HL-60 (cell line): ENCODE data around the gene AKR1C3.

ENCODE experiments used
- DNase-seq, 2 experiments: peaks; one replicate each; pipeline ENCODE4 v3.0.0-alpha.2; 2010 to 2020; ENCODE audit warnings: low read depth in 1 of 2, low spot score in 1 of 2
- H3K27ac ChIP-seq: fragments of 250-450 bp; sonication (Bioruptor Pico); replicated peaks from 2 replicates; pipeline ENCODE4 v1.5.1; 2020; ENCODE audit warnings: mild to moderate bottlenecking, moderate library complexity
- H3K27me3 ChIP-seq: fragments of 250-450 bp; sonication (Bioruptor Pico); 2 replicates; pipeline ENCODE4 v1.5.1; 2021; ENCODE audit warnings: mild to moderate bottlenecking, moderate library complexity; ENCODE audit not compliant: insufficient read depth, poor library complexity, severe bottlenecking
- H3K4me3 ChIP-seq: replicated peaks from 2 replicates; pipeline ENCODE4 v1.5.1; 2011; ENCODE audit warnings: mild to moderate bottlenecking, control low read depth, low read length; ENCODE audit not compliant: insufficient read depth
- GABPA ChIP-seq: IDR thresholded peaks from 2 replicates; pipeline ENCODE4 v1.6.1; 2012; ENCODE audit warnings: low read depth
- POLR2AphosphoS5 ChIP-seq: IDR thresholded peaks from 2 replicates; pipeline ENCODE4 v1.6.1; 2012; ENCODE audit warnings: low read depth
- REST ChIP-seq: IDR thresholded peaks from 2 replicates; pipeline ENCODE4 v1.6.1; 2012; ENCODE audit warnings: low read depth; ENCODE audit not compliant: insufficient replicate concordance
- SPI1 ChIP-seq: IDR thresholded peaks from 2 replicates; pipeline ENCODE4 v1.6.1; 2012; ENCODE audit warnings: low read depth, mild to moderate bottlenecking, borderline replicate concordance
- TF ChIP-seq, protein P1 (sequence below): IDR thresholded peaks from one replicate; pipeline ENCODE4 v1.5.1; 2011; ENCODE audit warnings: low read length, control low read depth, inconsistent platforms; ENCODE audit not compliant: insufficient read depth

AKR1C3 gene

GRCh38 chr10:5079836-5080235 is 14.4 kb upstream of the AKR1C3 start:
- H3K4me3 ChIP-seq, result no peak overlapping the region
- no peak for TF ChIP-seq GABPA
- TF ChIP-seq, protein P1, sequence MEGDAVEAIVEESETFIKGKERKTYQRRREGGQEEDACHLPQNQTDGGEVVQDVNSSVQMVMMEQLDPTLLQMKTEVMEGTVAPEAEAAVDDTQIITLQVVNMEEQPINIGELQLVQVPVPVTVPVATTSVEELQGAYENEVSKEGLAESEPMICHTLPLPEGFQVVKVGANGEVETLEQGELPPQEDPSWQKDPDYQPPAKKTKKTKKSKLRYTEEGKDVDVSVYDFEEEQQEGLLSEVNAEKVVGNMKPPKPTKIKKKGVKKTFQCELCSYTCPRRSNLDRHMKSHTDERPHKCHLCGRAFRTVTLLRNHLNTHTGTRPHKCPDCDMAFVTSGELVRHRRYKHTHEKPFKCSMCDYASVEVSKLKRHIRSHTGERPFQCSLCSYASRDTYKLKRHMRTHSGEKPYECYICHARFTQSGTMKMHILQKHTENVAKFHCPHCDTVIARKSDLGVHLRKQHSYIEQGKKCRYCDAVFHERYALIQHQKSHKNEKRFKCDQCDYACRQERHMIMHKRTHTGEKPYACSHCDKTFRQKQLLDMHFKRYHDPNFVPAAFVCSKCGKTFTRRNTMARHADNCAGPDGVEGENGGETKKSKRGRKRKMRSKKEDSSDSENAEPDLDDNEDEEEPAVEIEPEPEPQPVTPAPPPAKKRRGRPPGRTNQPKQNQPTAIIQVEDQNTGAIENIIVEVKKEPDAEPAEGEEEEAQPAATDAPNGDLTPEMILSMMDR, result no peak
- no peak for TF ChIP-seq REST
- no peak for TF ChIP-seq POLR2AphosphoS5
- TF ChIP-seq SPI1, result no peak
- H3K27me3 ChIP-seq, result no peaks in the 10 kb centered on the region
- H3K27ac ChIP-seq, result no peak overlapping the region
- DNase-seq, result no peak

DNA sequence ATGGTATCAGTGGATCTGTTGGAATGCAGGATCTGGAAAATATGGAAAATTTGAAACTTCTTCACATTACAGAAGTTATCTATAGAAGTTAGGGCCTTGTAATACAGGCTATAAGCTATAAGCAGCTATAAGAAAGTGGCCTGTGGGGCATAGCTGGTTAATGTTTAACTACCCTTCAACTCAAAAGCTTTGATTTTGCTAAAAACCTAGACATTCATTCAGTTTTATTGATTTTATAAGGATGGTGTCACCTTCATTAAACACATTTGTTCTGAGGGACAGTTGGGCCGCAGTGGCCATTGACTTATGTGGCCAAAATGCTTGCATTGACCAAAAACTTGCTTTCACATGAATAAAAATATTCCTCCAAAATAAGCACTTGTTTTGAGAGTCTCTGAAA is 13.1 kb upstream of the AKR1C3 start:
- H3K4me3 ChIP-seq, result no peak overlapping the region
- no peak for DNase-seq
- no peak for TF ChIP-seq REST
- TF ChIP-seq, protein P1, result no peak
- TF ChIP-seq SPI1, result no peak

DNA sequence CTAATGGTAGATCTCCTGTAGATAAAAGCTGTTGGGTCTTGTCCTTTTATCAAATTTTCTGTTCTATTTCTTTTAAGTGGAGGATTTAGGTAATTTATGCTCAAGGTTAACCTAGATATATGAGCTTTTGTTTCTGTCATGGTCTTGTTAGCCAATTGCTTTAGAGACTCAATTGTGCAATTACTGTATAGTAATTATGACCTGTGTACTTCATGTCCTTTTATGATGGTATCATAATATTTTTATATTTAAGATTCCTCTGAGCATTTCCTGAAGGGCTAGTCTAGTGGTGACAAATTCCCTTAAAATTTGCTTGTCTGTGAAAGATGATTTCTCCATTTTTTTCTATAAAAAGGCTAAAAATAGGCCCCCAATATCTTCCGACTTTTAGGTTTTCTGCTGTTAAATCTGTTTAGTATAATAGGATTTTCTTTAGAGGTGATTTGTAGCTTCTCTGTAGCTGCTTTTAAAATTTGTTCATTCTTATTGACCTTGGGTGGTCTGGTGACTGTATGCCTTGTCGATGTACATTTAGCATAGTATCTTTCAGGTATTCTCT is 5.4 kb upstream of the AKR1C3 start:
- H3K27me3 ChIP-seq, result no peaks in the 10 kb centered on the region
- no peak for TF ChIP-seq SPI1
- TF ChIP-seq REST, result no peak
- no peak for TF ChIP-seq POLR2AphosphoS5
- TF ChIP-seq, protein P1, result no peak
- no peak for TF ChIP-seq GABPA
- H3K27ac ChIP-seq, result no peak overlapping the region
- no peak for DNase-seq
- no peak overlapping the region for H3K4me3 ChIP-seq

More for the DNA sequence above, 13.1 kb upstream of the AKR1C3 start:
- no peaks in the 10 kb centered on the region for H3K27me3 ChIP-seq
- H3K27ac ChIP-seq, result no peak overlapping the region
